ENCODE results near the gene MMP25.
"Not testable (repeated sequence)": the region's sequence is repeated elsewhere in the genome, so short reads cannot be mapped to it uniquely, and the experiment has no call there.

DNA sequence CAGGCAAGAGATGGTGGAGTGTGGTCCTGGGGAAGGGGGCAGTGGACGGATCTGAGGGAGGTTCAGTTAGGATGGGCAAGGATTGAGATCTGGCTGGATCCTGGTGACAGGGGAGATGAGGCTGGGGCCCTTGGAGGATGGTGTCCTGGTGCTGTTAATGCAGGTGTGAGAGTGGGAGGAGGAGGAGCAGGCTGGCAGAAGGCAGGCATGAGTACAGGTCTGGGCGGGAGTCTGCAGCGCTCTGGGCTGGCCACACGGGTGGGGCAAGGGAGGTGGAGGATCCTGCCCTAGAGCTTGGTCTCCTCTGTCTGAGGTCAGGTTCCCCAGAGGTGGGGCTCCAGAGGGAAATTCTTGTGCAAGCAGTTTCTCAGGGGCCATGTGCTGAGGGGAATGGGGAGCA lies 25.8 kb downstream of the MMP25 start:
- TF ChIP-seq, protein P1, sequence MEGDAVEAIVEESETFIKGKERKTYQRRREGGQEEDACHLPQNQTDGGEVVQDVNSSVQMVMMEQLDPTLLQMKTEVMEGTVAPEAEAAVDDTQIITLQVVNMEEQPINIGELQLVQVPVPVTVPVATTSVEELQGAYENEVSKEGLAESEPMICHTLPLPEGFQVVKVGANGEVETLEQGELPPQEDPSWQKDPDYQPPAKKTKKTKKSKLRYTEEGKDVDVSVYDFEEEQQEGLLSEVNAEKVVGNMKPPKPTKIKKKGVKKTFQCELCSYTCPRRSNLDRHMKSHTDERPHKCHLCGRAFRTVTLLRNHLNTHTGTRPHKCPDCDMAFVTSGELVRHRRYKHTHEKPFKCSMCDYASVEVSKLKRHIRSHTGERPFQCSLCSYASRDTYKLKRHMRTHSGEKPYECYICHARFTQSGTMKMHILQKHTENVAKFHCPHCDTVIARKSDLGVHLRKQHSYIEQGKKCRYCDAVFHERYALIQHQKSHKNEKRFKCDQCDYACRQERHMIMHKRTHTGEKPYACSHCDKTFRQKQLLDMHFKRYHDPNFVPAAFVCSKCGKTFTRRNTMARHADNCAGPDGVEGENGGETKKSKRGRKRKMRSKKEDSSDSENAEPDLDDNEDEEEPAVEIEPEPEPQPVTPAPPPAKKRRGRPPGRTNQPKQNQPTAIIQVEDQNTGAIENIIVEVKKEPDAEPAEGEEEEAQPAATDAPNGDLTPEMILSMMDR (IDR thresholded peaks at IDR 0.05) = not testable (repeated sequence)
- not testable (repeated sequence) for TF ChIP-seq GABPA (IDR thresholded peaks at IDR 0.05; ENCODE audit: low read depth); EP300 (IDR thresholded peaks at IDR 0.05; ENCODE audit: borderline replicate concordance in 1 of 2, low read depth in 1 of 2, low read length in 1 of 2); POLR2AphosphoS5 (IDR thresholded peaks at IDR 0.05; ENCODE audit: low read depth, low read length); RFX5 (IDR thresholded peaks at IDR 0.05; ENCODE audit: low read length); MXI1 (IDR thresholded peaks at IDR 0.05; ENCODE audit: low read depth, low read length); NFIC (IDR thresholded peaks at IDR 0.05; ENCODE audit: borderline replicate concordance); TEAD4 (IDR thresholded peaks at IDR 0.05; ENCODE audit: borderline replicate concordance, insufficient read depth); NRF1 (IDR thresholded peaks at IDR 0.05; ENCODE audit: low read depth, low read length); RAD21 (IDR thresholded peaks at IDR 0.05; ENCODE audit: low read length)
- TF ChIP-seq, protein P2, sequence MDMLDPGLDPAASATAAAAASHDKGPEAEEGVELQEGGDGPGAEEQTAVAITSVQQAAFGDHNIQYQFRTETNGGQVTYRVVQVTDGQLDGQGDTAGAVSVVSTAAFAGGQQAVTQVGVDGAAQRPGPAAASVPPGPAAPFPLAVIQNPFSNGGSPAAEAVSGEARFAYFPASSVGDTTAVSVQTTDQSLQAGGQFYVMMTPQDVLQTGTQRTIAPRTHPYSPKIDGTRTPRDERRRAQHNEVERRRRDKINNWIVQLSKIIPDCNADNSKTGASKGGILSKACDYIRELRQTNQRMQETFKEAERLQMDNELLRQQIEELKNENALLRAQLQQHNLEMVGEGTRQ (IDR thresholded peaks at IDR 0.05; ENCODE audit: borderline replicate concordance, low read depth, low read length) = not testable (repeated sequence)
- TF ChIP-seq, protein P3, sequence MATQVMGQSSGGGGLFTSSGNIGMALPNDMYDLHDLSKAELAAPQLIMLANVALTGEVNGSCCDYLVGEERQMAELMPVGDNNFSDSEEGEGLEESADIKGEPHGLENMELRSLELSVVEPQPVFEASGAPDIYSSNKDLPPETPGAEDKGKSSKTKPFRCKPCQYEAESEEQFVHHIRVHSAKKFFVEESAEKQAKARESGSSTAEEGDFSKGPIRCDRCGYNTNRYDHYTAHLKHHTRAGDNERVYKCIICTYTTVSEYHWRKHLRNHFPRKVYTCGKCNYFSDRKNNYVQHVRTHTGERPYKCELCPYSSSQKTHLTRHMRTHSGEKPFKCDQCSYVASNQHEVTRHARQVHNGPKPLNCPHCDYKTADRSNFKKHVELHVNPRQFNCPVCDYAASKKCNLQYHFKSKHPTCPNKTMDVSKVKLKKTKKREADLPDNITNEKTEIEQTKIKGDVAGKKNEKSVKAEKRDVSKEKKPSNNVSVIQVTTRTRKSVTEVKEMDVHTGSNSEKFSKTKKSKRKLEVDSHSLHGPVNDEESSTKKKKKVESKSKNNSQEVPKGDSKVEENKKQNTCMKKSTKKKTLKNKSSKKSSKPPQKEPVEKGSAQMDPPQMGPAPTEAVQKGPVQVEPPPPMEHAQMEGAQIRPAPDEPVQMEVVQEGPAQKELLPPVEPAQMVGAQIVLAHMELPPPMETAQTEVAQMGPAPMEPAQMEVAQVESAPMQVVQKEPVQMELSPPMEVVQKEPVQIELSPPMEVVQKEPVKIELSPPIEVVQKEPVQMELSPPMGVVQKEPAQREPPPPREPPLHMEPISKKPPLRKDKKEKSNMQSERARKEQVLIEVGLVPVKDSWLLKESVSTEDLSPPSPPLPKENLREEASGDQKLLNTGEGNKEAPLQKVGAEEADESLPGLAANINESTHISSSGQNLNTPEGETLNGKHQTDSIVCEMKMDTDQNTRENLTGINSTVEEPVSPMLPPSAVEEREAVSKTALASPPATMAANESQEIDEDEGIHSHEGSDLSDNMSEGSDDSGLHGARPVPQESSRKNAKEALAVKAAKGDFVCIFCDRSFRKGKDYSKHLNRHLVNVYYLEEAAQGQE (IDR thresholded peaks at IDR 0.05; ENCODE audit: low read depth, low read length) = not testable (repeated sequence)
- TF ChIP-seq, protein P4, sequence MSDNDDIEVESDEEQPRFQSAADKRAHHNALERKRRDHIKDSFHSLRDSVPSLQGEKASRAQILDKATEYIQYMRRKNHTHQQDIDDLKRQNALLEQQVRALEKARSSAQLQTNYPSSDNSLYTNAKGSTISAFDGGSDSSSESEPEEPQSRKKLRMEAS (IDR thresholded peaks at IDR 0.05; ENCODE audit: low read depth) = not testable (repeated sequence)
- TF ChIP-seq, protein P5, sequence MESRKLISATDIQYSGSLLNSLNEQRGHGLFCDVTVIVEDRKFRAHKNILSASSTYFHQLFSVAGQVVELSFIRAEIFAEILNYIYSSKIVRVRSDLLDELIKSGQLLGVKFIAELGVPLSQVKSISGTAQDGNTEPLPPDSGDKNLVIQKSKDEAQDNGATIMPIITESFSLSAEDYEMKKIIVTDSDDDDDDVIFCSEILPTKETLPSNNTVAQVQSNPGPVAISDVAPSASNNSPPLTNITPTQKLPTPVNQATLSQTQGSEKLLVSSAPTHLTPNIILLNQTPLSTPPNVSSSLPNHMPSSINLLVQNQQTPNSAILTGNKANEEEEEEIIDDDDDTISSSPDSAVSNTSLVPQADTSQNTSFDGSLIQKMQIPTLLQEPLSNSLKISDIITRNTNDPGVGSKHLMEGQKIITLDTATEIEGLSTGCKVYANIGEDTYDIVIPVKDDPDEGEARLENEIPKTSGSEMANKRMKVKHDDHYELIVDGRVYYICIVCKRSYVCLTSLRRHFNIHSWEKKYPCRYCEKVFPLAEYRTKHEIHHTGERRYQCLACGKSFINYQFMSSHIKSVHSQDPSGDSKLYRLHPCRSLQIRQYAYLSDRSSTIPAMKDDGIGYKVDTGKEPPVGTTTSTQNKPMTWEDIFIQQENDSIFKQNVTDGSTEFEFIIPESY (IDR thresholded peaks at IDR 0.05; ENCODE audit: borderline replicate concordance, low read depth) = not testable (repeated sequence)

Data from SK-N-SH (cell line).